ENCODE data around the gene FOXK2.

GRCh38 chr17:82561429-82562035, 42.0 kb downstream of the FOXK2 start:
- no peak for TF ChIP-seq CTCF (IDR thresholded peaks at IDR 0.05)
- TF ChIP-seq POLR2A (IDR thresholded peaks at IDR 0.05): no peak

Measured in thyroid gland (tissue), 4 donors.